Measurements from ENCODE around the gene PARD6A. TPM values are rescaled to one million over a fixed set of nuclear protein-coding genes. Genes with fewer than 3 reads are reported as not detected.

PARD6A gene
- total and polyA plus RNA-seq, 2 of the 13 experiments (the other 11 are each of a cell fraction or from before 2014, with no cell fraction given): 3.5 to 4.3 TPM

GRCh38 chr16:67659675-67660563 is 841 bp upstream of the PARD6A start, which contains the start of gene ACD (continued):
- TF ChIP-seq ZNF318 (CRISPR knock-in tag; IDR thresholded peaks at IDR 0.05): peak; percentile 81; the same call in 1 of the 2 replicates
- TF ChIP-seq SAFB2 (CRISPR knock-in tag; IDR thresholded peaks at IDR 0.05; ENCODE audit: borderline replicate concordance, low read depth): peak; percentile 92
- TF ChIP-seq ZNF720 (CRISPR knock-in tag; IDR thresholded peaks at IDR 0.05): no peak; the same call in 1 of the 2 replicates
- TF ChIP-seq HOXA3 (CRISPR knock-in tag; IDR thresholded peaks at IDR 0.05): peak; percentile 71

All from HepG2 (cell line).